CD4-positive, alpha-beta T cell (primary cell): Measurements from ENCODE around the gene RPTN. TPM values are rescaled to one million over a fixed set of nuclear protein-coding genes. Genes with fewer than 3 reads are reported as not detected.

ENCODE experiments used
- ATAC-seq: fragments of 200-7000 bp; cut with Tn5 transposase; one replicate; pipeline ENCODE4 v1.10.0; 2022; ENCODE audit warnings: mild to moderate bottlenecking; ENCODE audit not compliant: poor library complexity
- CTCF ChIA-PET: fragments of 350-600 bp; sonication (Branson Sonifier 250); formaldehyde crosslinking; loops from one replicate; lab custom pipeline; 2021; ENCODE audit warnings: antibody characterized with exemption, inconsistent platforms; lab: Charles Lee
- POLR2A ChIA-PET: fragments of 350-600 bp; sonication (Branson Sonifier 250); formaldehyde crosslinking; loops from one replicate; lab custom pipeline; 2021; ENCODE audit warnings: antibody characterized with exemption, inconsistent platforms; lab: Charles Lee
- DNase-seq, 14 experiments: peaks; one replicate each; pipeline ENCODE4 v3.0.0-alpha.2; 2013 to 2020; ENCODE audit warnings: mixed read lengths in 2 of 14
- H3K27ac ChIP-seq, 2 donors: one replicate each; pipeline versions ENCODE4 v1.5.1 to v1.7.0; 2013; ENCODE audit warnings: low read length in 2 of 2, low read depth in 1 of 2, mild to moderate bottlenecking in 1 of 2
- H3K27me3 ChIP-seq, 2 experiments: 1 replicate in 1 of 2; 2 replicates in 1 of 2; pipeline versions ENCODE4 v1.6.1 to v1.7.0; 2013; ENCODE audit warnings: low read length in 2 of 2, control low read depth in 1 of 2, mild to moderate bottlenecking in 1 of 2, moderate library complexity in 1 of 2; ENCODE audit not compliant: insufficient read depth in 2 of 2, control insufficient read depth in 1 of 2
- H3K36me3 ChIP-seq: one replicate; pipeline ENCODE4 v1.6.1; 2013; ENCODE audit warnings: low read length, control low read depth; ENCODE audit not compliant: insufficient read depth
- H3K4me1 ChIP-seq: one replicate; pipeline ENCODE4 v1.6.1; 2013; ENCODE audit warnings: low read length, control low read depth; ENCODE audit not compliant: insufficient read depth
- H3K4me3 ChIP-seq: one replicate; pipeline ENCODE4 v1.5.1; 2013; ENCODE audit warnings: mild to moderate bottlenecking, low read length, moderate library complexity
- H3K9me3 ChIP-seq, 2 experiments: 1 replicate in 1 of 2; 2 replicates in 1 of 2; pipeline versions ENCODE4 v1.6.1 to v1.7.0; 2013; ENCODE audit warnings: low read length in 2 of 2, mild to moderate bottlenecking in 2 of 2, control low read depth in 1 of 2, moderate library complexity in 1 of 2; ENCODE audit not compliant: control insufficient read depth in 1 of 2, insufficient read depth in 1 of 2
- H3K27ac Mint-ChIP-seq: one replicate; pipeline ENCODE4 v1.8.0; 2020; ENCODE audit warnings: mixed read lengths
- H3K27me3 Mint-ChIP-seq: one replicate; pipeline ENCODE4 v1.8.0; 2021; ENCODE audit warnings: mixed read lengths
- H3K36me3 Mint-ChIP-seq: one replicate; pipeline ENCODE4 v1.8.0; 2021; ENCODE audit warnings: low read depth, mixed read lengths
- H3K4me1 Mint-ChIP-seq: one replicate; pipeline ENCODE4 v1.8.0; 2021; ENCODE audit warnings: low read depth, mixed read lengths
- H3K4me3 Mint-ChIP-seq: one replicate; pipeline ENCODE4 v1.8.0; 2020; ENCODE audit warnings: mild to moderate bottlenecking, mixed read lengths
- H3K9me3 Mint-ChIP-seq: one replicate; pipeline ENCODE4 v1.8.0; 2020; ENCODE audit warnings: mixed read lengths
- CTCF ChIP-seq: fragments of 200-600 bp; IDR thresholded peaks from one replicate; pipeline ENCODE4 v1.8.0; 2022; ENCODE audit warnings: antibody characterized with exemption, mild to moderate bottlenecking
- intact Hi-C, 2 experiments: fragments of 100-400 bp; cut with DNase I in 1 of 2; cut with micrococcal nuclease in 1 of 2; formaldehyde crosslinking; loops; one replicate each; pipeline versions ENCODE4 v1.15.1 to v1.9.0; 2023 to 2025; cut with DNase I, micrococcal nuclease
- total RNA-seq, 174 experiments: library from RNA in 2 of 174; stranded (reverse) in 2 of 174; gene quantifications; one replicate each; pipeline ENCODE4 v1.2.3 and lab custom pipeline; 2021 to 2026

Gene RPTN
- total RNA-seq, 2 experiments from 2014 or later, result not detected

GRCh38 chr1:152141971-152142584 lies 16.9 kb downstream of the RPTN start:
- peaks cover 54% of the 10 kb centered on the region for H3K27me3 Mint-ChIP-seq
- H3K9me3 Mint-ChIP-seq, result peaks cover 2% of the 10 kb centered on the region
- no peak overlapping the region for H3K27ac Mint-ChIP-seq
- peaks cover 0 to 10% of the 10 kb centered on the region in 2 experiments for H3K9me3 ChIP-seq
- no peaks in the 10 kb centered on the region for H3K4me1 Mint-ChIP-seq
- H3K4me3 Mint-ChIP-seq, result no peak overlapping the region
- DNase-seq (peak in 4 of 14 experiments; percentile 10 to 49 (median 28)), ATAC-seq (no peak)
- no peak for TF ChIP-seq CTCF
- no peaks in the 10 kb centered on the region for H3K36me3 Mint-ChIP-seq
- no peaks in the 10 kb centered on the region for H3K36me3 ChIP-seq
- H3K27ac ChIP-seq, result no peak overlapping the region
- intact Hi-C loops, result no loop called here
- peaks cover 8 to 29% of the 10 kb centered on the region in 2 experiments for H3K27me3 ChIP-seq
- H3K4me1 ChIP-seq, result no peaks in the 10 kb centered on the region
- POLR2A ChIA-PET, result no interaction called here
- CTCF ChIA-PET, result no interaction called here
- H3K4me3 ChIP-seq, result no peak overlapping the region

GRCh38 chr1:152137215-152137614 lies 21.8 kb downstream of the RPTN start:
- intact Hi-C loops, result no loop called here
- peaks cover 10 to 21% of the 10 kb centered on the region in 2 experiments for H3K27me3 ChIP-seq

GRCh38 chr1:152130186-152130585 lies 28.8 kb downstream of the RPTN start:
- Mint-ChIP-seq H3K27ac (no peak overlapping the region), H3K27me3 (peaks cover 70% of the 10 kb centered on the region), H3K4me1 (no peaks in the 10 kb centered on the region), H3K9me3 (peaks cover 5% of the 10 kb centered on the region), H3K36me3 (no peaks in the 10 kb centered on the region), H3K4me3 (no peak overlapping the region)
- Histone ChIP-seq H3K4me3 (no peak overlapping the region), H3K27me3 (peaks cover 33 to 59% of the 10 kb centered on the region in 2 experiments), H3K36me3 (no peaks in the 10 kb centered on the region), H3K4me1 (no peaks in the 10 kb centered on the region), H3K27ac (no peak overlapping the region), H3K9me3 (peaks cover 9 to 12% of the 10 kb centered on the region in 2 experiments)
- no peak for TF ChIP-seq CTCF
- POLR2A ChIA-PET, result no interaction called here
- CTCF ChIA-PET, result no interaction called here
- ATAC-seq (no peak), DNase-seq (no peak)
- intact Hi-C loops, result no loop called here

More at GRCh38 chr1:152137215-152137614, 21.8 kb downstream of the RPTN start:
- Mint-ChIP-seq H3K4me1 (no peaks in the 10 kb centered on the region), H3K9me3 (peaks cover 5% of the 10 kb centered on the region), H3K4me3 (no peak overlapping the region), H3K27ac (no peak overlapping the region), H3K27me3 (peaks cover 55% of the 10 kb centered on the region), H3K36me3 (no peaks in the 10 kb centered on the region)
- POLR2A ChIA-PET, result no interaction called here
- CTCF ChIA-PET, result no interaction called here
- H3K4me3 ChIP-seq, result no peak overlapping the region
- DNase-seq (no peak), ATAC-seq (no peak)
- H3K36me3 ChIP-seq, result no peaks in the 10 kb centered on the region
- H3K4me1 ChIP-seq, result no peaks in the 10 kb centered on the region
- no peak for TF ChIP-seq CTCF
- no peak overlapping the region for H3K27ac ChIP-seq
- H3K9me3 ChIP-seq, result peaks cover 4 to 7% of the 10 kb centered on the region in 2 experiments
